Endodermal cell (in vitro differentiated cells): ENCODE data around the gene CHN1. TPM values are rescaled to one million over a fixed set of nuclear protein-coding genes. Genes with fewer than 3 reads are reported as not detected.
A peak's percentile ranks its signal among the peaks of the same experiment; 100 is the strongest.

Source experiments
- DNase-seq: peaks from one replicate; pipeline ENCODE4 v3.0.0-alpha.2; 2017
- H3K27ac ChIP-seq: 2 replicates; pipeline ENCODE4 v1.5.1; 2013; ENCODE audit warnings: mild to moderate bottlenecking, low read depth, low read length, moderate library complexity
- H3K27me3 ChIP-seq: 2 replicates; pipeline ENCODE4 v1.6.1; 2013; ENCODE audit warnings: mild to moderate bottlenecking, low read length, moderate library complexity; ENCODE audit not compliant: insufficient read depth, control insufficient read depth, poor library complexity, severe bottlenecking
- H3K36me3 ChIP-seq: 2 replicates; pipeline ENCODE4 v1.7.0; 2013; ENCODE audit warnings: mild to moderate bottlenecking, low read length, moderate library complexity; ENCODE audit not compliant: control insufficient read depth, insufficient read depth
- H3K4me1 ChIP-seq: one replicate; pipeline ENCODE4 v1.7.0; 2013; ENCODE audit warnings: low read length; ENCODE audit not compliant: control insufficient read depth, insufficient read depth
- H3K4me3 ChIP-seq: 2 replicates; pipeline ENCODE4 v1.5.1; 2013; ENCODE audit warnings: mild to moderate bottlenecking, low read length, moderate library complexity
- H3K9ac ChIP-seq: 2 replicates; pipeline ENCODE4 v1.6.1; 2013; ENCODE audit warnings: mild to moderate bottlenecking, low read length, moderate library complexity; ENCODE audit not compliant: poor library complexity, severe bottlenecking; ENCODE audit errors: extremely low read depth
- H3K9me3 ChIP-seq: 2 replicates; pipeline ENCODE4 v1.6.1; 2013; ENCODE audit warnings: mild to moderate bottlenecking, low read length, moderate library complexity; ENCODE audit not compliant: control insufficient read depth
- H3K27ac Mint-ChIP-seq: 2 replicates; pipeline ENCODE4 v1.8.0; 2020; ENCODE audit warnings: mixed read lengths
- H3K27me3 Mint-ChIP-seq: 2 replicates; pipeline ENCODE4 v1.8.0; 2021; ENCODE audit warnings: mild to moderate bottlenecking, mixed read lengths; ENCODE audit not compliant: insufficient read depth
- H3K36me3 Mint-ChIP-seq: 2 replicates; pipeline ENCODE4 v1.8.0; 2020; ENCODE audit warnings: low read depth, mixed read lengths
- H3K4me1 Mint-ChIP-seq: 2 replicates; pipeline ENCODE4 v1.8.0; 2020; ENCODE audit warnings: mixed read lengths
- H3K4me3 Mint-ChIP-seq: 2 replicates; pipeline ENCODE4 v1.8.0; 2020; ENCODE audit warnings: mild to moderate bottlenecking, moderate library complexity, mixed read lengths
- H3K9me3 Mint-ChIP-seq: 2 replicates; pipeline ENCODE4 v1.8.0; 2020; ENCODE audit warnings: mild to moderate bottlenecking, mixed read lengths
- CTCF ChIP-seq: fragments of 200-600 bp; sonication (generic); conservative IDR thresholded peaks from 2 replicates; pipeline ENCODE4 v1.5.0; 2021; ENCODE audit warnings: antibody characterized with exemption, mild to moderate bottlenecking
- WGBS, 2 experiments: methylation state at CpG; one replicate each; pipeline versions ENCODE4 v1.1.5 to v1.1.7; 2013; ENCODE audit warnings: missing lambda C conversion rate in 2 of 2, mixed read lengths in 1 of 2; ENCODE audit not compliant: insufficient coverage in 1 of 2, insufficient read length in 1 of 2; 5-methylcytosine and 5-hydroxymethylcytosine counted together
- total RNA-seq, 2 donors: library from RNA; stranded (reverse); fragmentation: NEBNext Ultra II Directional in 1 of 2; extraction: Animal tissue kit (Norgen Biotek cat#: 25700) in 1 of 2; gene quantifications; 2 replicates in 1 of 2; 3 replicates in 1 of 2; pipeline ENCODE4 v1.2.1, GENCODE V29; 2021

The CHN1 gene
- total RNA-seq, 2 donors from 2014 or later, result 24.3 to 28.8 TPM

- H3K4me1 Mint-ChIP-seq, result peaks cover 19% of the 10 kb centered on the region
- H3K27me3 Mint-ChIP-seq, result no peaks in the 10 kb centered on the region
- H3K36me3 ChIP-seq, result no peaks in the 10 kb centered on the region
- WGBS, 2 experiments, result 95 to 96% methylated on average over 6 of the region's 6 CpGs
- TF ChIP-seq CTCF, result no peak
- H3K27ac Mint-ChIP-seq, result no peak overlapping the region
- H3K9me3 ChIP-seq, result no peaks in the 10 kb centered on the region
- no peaks in the 10 kb centered on the region for H3K9me3 Mint-ChIP-seq
- no peaks in the 10 kb centered on the region for H3K4me1 ChIP-seq
- no peak overlapping the region for H3K4me3 Mint-ChIP-seq
- DNase-seq, result no peak
- H3K27ac ChIP-seq, result no peak overlapping the region
- H3K9ac ChIP-seq, result no peak overlapping the region
- H3K27me3 ChIP-seq, result no peaks in the 10 kb centered on the region
- H3K4me3 ChIP-seq, result no peak overlapping the region
- H3K36me3 Mint-ChIP-seq, result no peaks in the 10 kb centered on the region
These were observed 174.6 kb downstream of the CHN1 start for GRCh38 chr2:174830561-174830960.

- no peak for DNase-seq
- no peak overlapping the region for H3K27ac ChIP-seq
- no peak overlapping the region for H3K4me3 ChIP-seq
- TF ChIP-seq CTCF, result no peak
- no peaks in the 10 kb centered on the region for H3K36me3 ChIP-seq
- Mint-ChIP-seq H3K4me1 (peaks cover 19% of the 10 kb centered on the region), H3K9me3 (no peaks in the 10 kb centered on the region), H3K27ac (no peak overlapping the region), H3K36me3 (no peaks in the 10 kb centered on the region), H3K27me3 (no peaks in the 10 kb centered on the region), H3K4me3 (no peak overlapping the region)
- H3K9ac ChIP-seq, result no peak overlapping the region
- WGBS, 2 experiments, result 87 to 89% methylated on average over 3 of the region's 3 CpGs
- H3K4me1 ChIP-seq, result no peaks in the 10 kb centered on the region
- no peaks in the 10 kb centered on the region for H3K9me3 ChIP-seq
- no peaks in the 10 kb centered on the region for H3K27me3 ChIP-seq
These were observed 175.6 kb downstream of the CHN1 start for GRCh38 chr2:174829550-174829949.

- peaks cover 9% of the 10 kb centered on the region for H3K36me3 Mint-ChIP-seq
- WGBS, 2 experiments, result 65 to 79% methylated on average over 7 to 9 of the region's 9 CpGs
- H3K27ac Mint-ChIP-seq, result peak overlapping the region; percentile 64
- H3K4me1 Mint-ChIP-seq, result peaks cover 19% of the 10 kb centered on the region
- Histone ChIP-seq H3K4me3 (no peak overlapping the region), H3K27ac (peak overlapping the region; percentile 82), H3K9ac (no peak overlapping the region), H3K4me1 (no peaks in the 10 kb centered on the region), H3K36me3 (peaks cover 10% of the 10 kb centered on the region), H3K27me3 (no peaks in the 10 kb centered on the region), H3K9me3 (no peaks in the 10 kb centered on the region)
- no peaks in the 10 kb centered on the region for H3K9me3 Mint-ChIP-seq
- peak; percentile 54 for DNase-seq
- TF ChIP-seq CTCF, result no peak
- no peaks in the 10 kb centered on the region for H3K27me3 Mint-ChIP-seq
- no peak overlapping the region for H3K4me3 Mint-ChIP-seq
These were observed 177.5 kb downstream of the CHN1 start for GRCh38 chr2:174827371-174828369.
